A549 (cell line): Measurements from ENCODE around the gene SCYGR3. TPM values are rescaled to one million over a fixed set of nuclear protein-coding genes. Genes with fewer than 3 reads are reported as not detected.

ENCODE experiments used
- ATOH8 ChIP-seq: fragments of 250-450 bp; sonication (Bioruptor Pico); IDR thresholded peaks from 2 replicates; pipeline ENCODE4 v1.5.0; 2020; ENCODE audit warnings: low read depth, mild to moderate bottlenecking, moderate library complexity
- BHLHE40 ChIP-seq: IDR thresholded peaks from 2 replicates; pipeline ENCODE4 v1.6.1; 2012; ENCODE audit warnings: low read depth, low read length, inconsistent platforms
- EHMT2 ChIP-seq: fragments of 200-600 bp; sonication (generic); IDR thresholded peaks from 2 replicates; pipeline ENCODE4 v1.6.1; 2016; ENCODE audit warnings: antibody characterized with exemption, low read depth, mild to moderate bottlenecking, moderate library complexity
- FOSB ChIP-seq: fragments of 250-450 bp; sonication (Bioruptor Pico); IDR thresholded peaks from 2 replicates; pipeline ENCODE4 v1.5.0; 2020; ENCODE audit warnings: mild to moderate bottlenecking, moderate library complexity
- FOSL2 ChIP-seq, 2 experiments: fragments of 450-650 bp in 1 of 2; fragments of >200 bp in 1 of 2; sonication (Bioruptor Twin) in 1 of 2; formaldehyde crosslinking; IDR thresholded peaks; 2 replicates each; pipeline versions ENCODE4 v1.5.0 to v1.6.1; 2016 to 2020; ENCODE audit warnings: mild to moderate bottlenecking in 1 of 2, moderate library complexity in 1 of 2
- FOXS1 ChIP-seq: fragments of 250-450 bp; sonication (Bioruptor Pico); IDR thresholded peaks from 2 replicates; pipeline ENCODE4 v1.5.0; 2020; ENCODE audit warnings: mild to moderate bottlenecking, moderate library complexity
- HDAC2 ChIP-seq: fragments of 200-600 bp; sonication (generic); IDR thresholded peaks from 2 replicates; pipeline ENCODE4 v1.6.1; 2016
- HES2 ChIP-seq: fragments of >200 bp; sonication (Bioruptor Twin); formaldehyde crosslinking; IDR thresholded peaks from 2 replicates; pipeline ENCODE4 v1.6.1; 2016
- HOXA7 ChIP-seq: fragments of 250-450 bp; sonication (Bioruptor Pico); IDR thresholded peaks from 2 replicates; pipeline ENCODE4 v1.5.0; 2020; ENCODE audit warnings: mild to moderate bottlenecking, moderate library complexity
- HOXB5 ChIP-seq: fragments of 250-450 bp; sonication (Bioruptor Pico); IDR thresholded peaks from 2 replicates; pipeline ENCODE4 v1.5.0; 2020; ENCODE audit warnings: mild to moderate bottlenecking, moderate library complexity
- JUN ChIP-seq, 2 experiments: fragments of >200 bp; sonication (Bioruptor Twin); formaldehyde crosslinking; IDR thresholded peaks; 2 replicates in 1 of 2; 3 replicates in 1 of 2; pipeline ENCODE4 v1.6.1; 2016 to 2017
- KDM1A ChIP-seq: fragments of 200-600 bp; sonication (generic); IDR thresholded peaks from 2 replicates; pipeline ENCODE4 v1.6.1; 2016; ENCODE audit warnings: low read depth, mild to moderate bottlenecking
- MAZ ChIP-seq: fragments of 150-350 bp; IDR thresholded peaks from 2 replicates; pipeline ENCODE4 v1.6.1; 2014; ENCODE audit warnings: antibody characterized with exemption, low read depth, low read length, borderline replicate concordance
- NFE2L2 ChIP-seq: fragments of 150-350 bp; conservative IDR thresholded peaks from 2 replicates; pipeline ENCODE4 v1.6.1; 2014; ENCODE audit warnings: low read length
- POLR2A ChIP-seq: IDR thresholded peaks from 2 replicates; pipeline ENCODE4 v1.6.1; 2012; ENCODE audit warnings: mild to moderate bottlenecking, low read length
- POLR2AphosphoS2 ChIP-seq: conservative IDR thresholded peaks from 2 replicates; pipeline ENCODE4 v1.6.1; 2012; ENCODE audit warnings: low read length, improper control_type of control experiment, inconsistent platforms
- RAD21 ChIP-seq, 2 experiments: fragments of >200 bp in 1 of 2; sonication (Bioruptor Twin) in 1 of 2; formaldehyde crosslinking in 1 of 2; IDR thresholded peaks in 1 of 2; conservative IDR thresholded peaks in 1 of 2; 2 replicates in 1 of 2; 3 replicates in 1 of 2; pipeline ENCODE4 v1.6.1; 2012 to 2018; ENCODE audit warnings: inconsistent platforms in 1 of 2
- RCOR1 ChIP-seq: fragments of 150-350 bp; IDR thresholded peaks from 2 replicates; pipeline ENCODE4 v1.6.1; 2014; ENCODE audit warnings: antibody characterized with exemption, low read length, low read depth
- RFX5 ChIP-seq: fragments of 450-650 bp; IDR thresholded peaks from 2 replicates; pipeline ENCODE4 v1.7.1; 2014; ENCODE audit warnings: antibody characterized with exemption, mild to moderate bottlenecking, moderate library complexity
- TFCP2L1 ChIP-seq: fragments of 250-450 bp; sonication (Bioruptor Pico); IDR thresholded peaks from 2 replicates; pipeline ENCODE4 v1.5.0; 2021; ENCODE audit warnings: mild to moderate bottlenecking
- ZC3H11A ChIP-seq: fragments of 450-650 bp; IDR thresholded peaks from 2 replicates; pipeline ENCODE4 v1.6.1; 2014; ENCODE audit warnings: antibody characterized with exemption, mild to moderate bottlenecking
- ZFP36 ChIP-seq: fragments of 450-650 bp; IDR thresholded peaks from 2 replicates; pipeline ENCODE4 v1.6.1; 2014; ENCODE audit warnings: borderline replicate concordance; ENCODE audit not compliant: partially characterized antibody
- polyA plus RNA-seq, 4 experiments: library from polyadenylated mRNA; depleted of rRNA in 3 of 4; stranded (reverse); fragments of >200 nt; fragmentation: RNase III in 1 of 4; extraction: RNeasy Plus Mini Kit Qiagen cat#74134 plus additional on column Dnase treatment in 1 of 4; gene quantifications; 2 replicates in 3 of 4; 3 replicates in 1 of 4; pipeline ENCODE4 v1.2.3, GENCODE V29; 2011 to 2017
- TF ChIP-seq, protein P1 (sequence below): fragments of 450-650 bp; IDR thresholded peaks from 2 replicates; pipeline ENCODE4 v1.6.1; 2014; ENCODE audit warnings: antibody characterized with exemption
- TF ChIP-seq, protein P2 (sequence below): fragments of >200 bp; sonication (Bioruptor Twin); formaldehyde crosslinking; IDR thresholded peaks from 3 replicates; pipeline ENCODE4 v1.5.1; 2016
- TF ChIP-seq, protein P3 (sequence below): IDR thresholded peaks from 2 replicates; pipeline ENCODE4 v1.6.1; 2012
- TF ChIP-seq, protein P4 (sequence below): fragments of 150-350 bp; IDR thresholded peaks from 2 replicates; pipeline ENCODE4 v1.6.1; 2014; ENCODE audit warnings: low read depth, mild to moderate bottlenecking, low read length

SCYGR3 gene
- polyA plus RNA-seq, 2 of the 4 experiments (the other 2 are of a cell fraction) = not detected

GRCh38 chr2:227653419-227653818 lies 38.8 kb upstream of the SCYGR3 start (continued):
- TF ChIP-seq, protein P1, sequence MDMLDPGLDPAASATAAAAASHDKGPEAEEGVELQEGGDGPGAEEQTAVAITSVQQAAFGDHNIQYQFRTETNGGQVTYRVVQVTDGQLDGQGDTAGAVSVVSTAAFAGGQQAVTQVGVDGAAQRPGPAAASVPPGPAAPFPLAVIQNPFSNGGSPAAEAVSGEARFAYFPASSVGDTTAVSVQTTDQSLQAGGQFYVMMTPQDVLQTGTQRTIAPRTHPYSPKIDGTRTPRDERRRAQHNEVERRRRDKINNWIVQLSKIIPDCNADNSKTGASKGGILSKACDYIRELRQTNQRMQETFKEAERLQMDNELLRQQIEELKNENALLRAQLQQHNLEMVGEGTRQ = no peak
- TF ChIP-seq TFCP2L1 = no peak
- TF ChIP-seq, protein P2, sequence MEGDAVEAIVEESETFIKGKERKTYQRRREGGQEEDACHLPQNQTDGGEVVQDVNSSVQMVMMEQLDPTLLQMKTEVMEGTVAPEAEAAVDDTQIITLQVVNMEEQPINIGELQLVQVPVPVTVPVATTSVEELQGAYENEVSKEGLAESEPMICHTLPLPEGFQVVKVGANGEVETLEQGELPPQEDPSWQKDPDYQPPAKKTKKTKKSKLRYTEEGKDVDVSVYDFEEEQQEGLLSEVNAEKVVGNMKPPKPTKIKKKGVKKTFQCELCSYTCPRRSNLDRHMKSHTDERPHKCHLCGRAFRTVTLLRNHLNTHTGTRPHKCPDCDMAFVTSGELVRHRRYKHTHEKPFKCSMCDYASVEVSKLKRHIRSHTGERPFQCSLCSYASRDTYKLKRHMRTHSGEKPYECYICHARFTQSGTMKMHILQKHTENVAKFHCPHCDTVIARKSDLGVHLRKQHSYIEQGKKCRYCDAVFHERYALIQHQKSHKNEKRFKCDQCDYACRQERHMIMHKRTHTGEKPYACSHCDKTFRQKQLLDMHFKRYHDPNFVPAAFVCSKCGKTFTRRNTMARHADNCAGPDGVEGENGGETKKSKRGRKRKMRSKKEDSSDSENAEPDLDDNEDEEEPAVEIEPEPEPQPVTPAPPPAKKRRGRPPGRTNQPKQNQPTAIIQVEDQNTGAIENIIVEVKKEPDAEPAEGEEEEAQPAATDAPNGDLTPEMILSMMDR = no peak
- TF ChIP-seq RCOR1 = no peak
- TF ChIP-seq, protein P3, sequence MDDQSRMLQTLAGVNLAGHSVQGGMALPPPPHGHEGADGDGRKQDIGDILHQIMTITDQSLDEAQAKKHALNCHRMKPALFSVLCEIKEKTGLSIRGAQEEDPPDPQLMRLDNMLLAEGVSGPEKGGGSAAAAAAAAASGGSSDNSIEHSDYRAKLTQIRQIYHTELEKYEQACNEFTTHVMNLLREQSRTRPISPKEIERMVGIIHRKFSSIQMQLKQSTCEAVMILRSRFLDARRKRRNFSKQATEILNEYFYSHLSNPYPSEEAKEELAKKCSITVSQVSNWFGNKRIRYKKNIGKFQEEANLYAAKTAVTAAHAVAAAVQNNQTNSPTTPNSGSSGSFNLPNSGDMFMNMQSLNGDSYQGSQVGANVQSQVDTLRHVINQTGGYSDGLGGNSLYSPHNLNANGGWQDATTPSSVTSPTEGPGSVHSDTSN = no peak
- TF ChIP-seq BHLHE40 = no peak
- TF ChIP-seq HES2 = peak; percentile 78; the same call in 1 of the 2 replicates
- no peak for TF ChIP-seq FOSB (CRISPR knock-in tag)
- TF ChIP-seq FOXS1 = no peak; the same call in 1 of the 2 replicates
- TF ChIP-seq, protein P4, sequence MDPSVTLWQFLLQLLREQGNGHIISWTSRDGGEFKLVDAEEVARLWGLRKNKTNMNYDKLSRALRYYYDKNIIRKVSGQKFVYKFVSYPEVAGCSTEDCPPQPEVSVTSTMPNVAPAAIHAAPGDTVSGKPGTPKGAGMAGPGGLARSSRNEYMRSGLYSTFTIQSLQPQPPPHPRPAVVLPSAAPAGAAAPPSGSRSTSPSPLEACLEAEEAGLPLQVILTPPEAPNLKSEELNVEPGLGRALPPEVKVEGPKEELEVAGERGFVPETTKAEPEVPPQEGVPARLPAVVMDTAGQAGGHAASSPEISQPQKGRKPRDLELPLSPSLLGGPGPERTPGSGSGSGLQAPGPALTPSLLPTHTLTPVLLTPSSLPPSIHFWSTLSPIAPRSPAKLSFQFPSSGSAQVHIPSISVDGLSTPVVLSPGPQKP = no peak
- peak in 1 of 2 experiments; percentile 39; a peak in 2 of 5 replicates for TF ChIP-seq RAD21 (conservative IDR thresholded peaks at IDR 0.05 in 1 of 2, IDR thresholded peaks at IDR 0.05 in 1 of 2)
- TF ChIP-seq NFE2L2 = peak; percentile 96
- peak; percentile 62; the same call in 1 of the 2 replicates for TF ChIP-seq FOSL2 (IDR thresholded peaks at IDR 0.05)
- TF ChIP-seq FOSL2 (CRISPR knock-in tag; IDR thresholded peaks at IDR 0.05) = peak; percentile 77
- TF ChIP-seq MAZ = no peak
- TF ChIP-seq POLR2A = no peak
- no peak for TF ChIP-seq HOXA7
- TF ChIP-seq HDAC2 = no peak
- no peak for TF ChIP-seq RFX5
- no peak for TF ChIP-seq HOXB5 (CRISPR knock-in tag)
- TF ChIP-seq EHMT2 = no peak
- no peak for TF ChIP-seq POLR2AphosphoS2
- peak; percentile 73 to 80; a peak in 3 of 5 replicates for TF ChIP-seq JUN (IDR thresholded peaks at IDR 0.05)
- TF ChIP-seq ZC3H11A = no peak
- 0 out of 2 replicates have a peak, but pooled peaks have one; percentile 45 for TF ChIP-seq ATOH8
- no peak for TF ChIP-seq ZFP36
- no peak for TF ChIP-seq KDM1A
